Measurements from ENCODE around the gene WDR45.

DNA sequence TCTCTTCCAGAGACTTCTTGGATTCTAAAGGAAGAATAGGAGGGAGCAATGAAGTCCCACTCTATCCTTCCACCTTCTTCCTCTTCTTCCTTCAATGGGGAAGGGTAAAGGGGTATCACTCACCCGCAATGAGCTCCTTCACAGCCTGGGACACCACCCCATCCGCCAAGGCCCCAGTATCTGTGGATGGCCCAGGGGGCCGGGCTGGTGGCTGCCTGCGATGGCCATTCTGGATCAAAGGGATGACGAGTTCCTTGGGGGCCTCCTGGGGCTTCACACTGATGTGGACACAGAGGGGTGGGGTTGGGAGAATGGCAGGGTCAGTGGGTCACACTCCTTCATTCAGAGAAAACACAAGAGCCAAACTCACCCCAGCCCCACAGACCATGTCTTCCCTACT lies 42.8 kb upstream of the WDR45 start:
- TF ChIP-seq, protein P1, sequence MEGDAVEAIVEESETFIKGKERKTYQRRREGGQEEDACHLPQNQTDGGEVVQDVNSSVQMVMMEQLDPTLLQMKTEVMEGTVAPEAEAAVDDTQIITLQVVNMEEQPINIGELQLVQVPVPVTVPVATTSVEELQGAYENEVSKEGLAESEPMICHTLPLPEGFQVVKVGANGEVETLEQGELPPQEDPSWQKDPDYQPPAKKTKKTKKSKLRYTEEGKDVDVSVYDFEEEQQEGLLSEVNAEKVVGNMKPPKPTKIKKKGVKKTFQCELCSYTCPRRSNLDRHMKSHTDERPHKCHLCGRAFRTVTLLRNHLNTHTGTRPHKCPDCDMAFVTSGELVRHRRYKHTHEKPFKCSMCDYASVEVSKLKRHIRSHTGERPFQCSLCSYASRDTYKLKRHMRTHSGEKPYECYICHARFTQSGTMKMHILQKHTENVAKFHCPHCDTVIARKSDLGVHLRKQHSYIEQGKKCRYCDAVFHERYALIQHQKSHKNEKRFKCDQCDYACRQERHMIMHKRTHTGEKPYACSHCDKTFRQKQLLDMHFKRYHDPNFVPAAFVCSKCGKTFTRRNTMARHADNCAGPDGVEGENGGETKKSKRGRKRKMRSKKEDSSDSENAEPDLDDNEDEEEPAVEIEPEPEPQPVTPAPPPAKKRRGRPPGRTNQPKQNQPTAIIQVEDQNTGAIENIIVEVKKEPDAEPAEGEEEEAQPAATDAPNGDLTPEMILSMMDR (IDR thresholded peaks at IDR 0.05; ENCODE audit: insufficient read depth, low read length), result no peak
- no peak for TF ChIP-seq POLR2AphosphoS5 (IDR thresholded peaks at IDR 0.05; ENCODE audit: low read depth)
- no peak for TF ChIP-seq GABPA (IDR thresholded peaks at IDR 0.05; ENCODE audit: low read depth)

Measured in HL-60 (cell line).